Muscle layer of colon (tissue), 2 donors: ENCODE data around the gene GET4.
"Not testable (repeated sequence)": the region's sequence is repeated elsewhere in the genome, so short reads cannot be mapped to it uniquely, and the experiment has no call there.

Experiments used
- H3K27ac ChIP-seq: one replicate; pipeline ENCODE4 v1.7.0; 2013; ENCODE audit warnings: low read depth, mild to moderate bottlenecking, low read length, moderate library complexity
- H3K27me3 ChIP-seq, 2 donors: one replicate each; pipeline ENCODE4 v1.7.0; 2013; ENCODE audit warnings: low read length in 2 of 2, mild to moderate bottlenecking in 2 of 2; ENCODE audit not compliant: insufficient read depth in 2 of 2, control insufficient read depth in 1 of 2
- H3K36me3 ChIP-seq: one replicate; pipeline ENCODE4 v1.7.0; 2013; ENCODE audit warnings: mild to moderate bottlenecking, low read length; ENCODE audit not compliant: insufficient read depth
- H3K4me1 ChIP-seq: one replicate; pipeline ENCODE4 v1.7.0; 2013; ENCODE audit warnings: mild to moderate bottlenecking, low read length; ENCODE audit not compliant: insufficient read depth
- H3K4me3 ChIP-seq, 2 donors: one replicate each; pipeline ENCODE4 v1.7.0; 2013; ENCODE audit warnings: low read length in 2 of 2, low read depth in 1 of 2, mild to moderate bottlenecking in 1 of 2, moderate library complexity in 1 of 2
- H3K9ac ChIP-seq: one replicate; pipeline ENCODE4 v1.7.0; 2013; ENCODE audit warnings: low read length
- H3K9me3 ChIP-seq: one replicate; pipeline ENCODE4 v1.7.0; 2013; ENCODE audit warnings: mild to moderate bottlenecking, low read length
- donor health status: abdominal sarcoma.
- donor health status: Adenocarcinoma of cecum.

GET4 gene

GRCh38 chr7:940599-941408 lies 64.5 kb downstream of the GET4 start:
- H3K9me3 ChIP-seq: no peaks in the 10 kb centered on the region

GRCh38 chr7:943793-944192 lies 67.4 kb downstream of the GET4 start:
- H3K36me3 ChIP-seq, H3K9me3 ChIP-seq, H3K4me3 ChIP-seq, H3K9ac ChIP-seq, H3K27me3 ChIP-seq, H3K27ac ChIP-seq, H3K4me1 ChIP-seq: not testable (repeated sequence)

More at GRCh38 chr7:940599-941408, 64.5 kb downstream of the GET4 start:
- Histone ChIP-seq H3K27me3 (no peaks in the 10 kb centered on the region), H3K36me3 (no peaks in the 10 kb centered on the region), H3K9ac (no peak overlapping the region), H3K4me3 (no peak overlapping the region), H3K4me1 (no peaks in the 10 kb centered on the region), H3K27ac (no peak overlapping the region)

DNA sequence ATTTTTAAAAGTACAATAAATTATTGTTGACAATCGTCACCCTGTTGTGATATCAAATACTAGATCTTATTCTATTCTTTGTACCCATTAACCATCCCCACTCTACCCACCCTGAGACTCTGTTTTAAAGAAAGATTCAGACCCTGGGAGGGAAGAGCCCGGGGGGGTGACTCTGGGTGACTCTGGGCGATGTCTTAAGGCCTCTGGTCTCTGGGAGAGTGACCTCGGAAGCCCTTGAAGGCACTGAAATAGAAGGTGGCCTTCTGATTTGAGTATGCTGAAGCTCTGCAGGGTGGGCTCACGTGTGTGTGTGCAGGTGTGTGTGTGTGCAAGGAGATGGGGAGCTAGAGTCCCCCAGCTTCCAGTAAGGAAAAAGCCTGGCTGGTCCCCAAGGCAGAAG lies 68.4 kb downstream of the GET4 start:
- Histone ChIP-seq H3K27me3 (no peaks in the 10 kb centered on the region), H3K4me3 (no peak overlapping the region), H3K4me1 (no peaks in the 10 kb centered on the region), H3K36me3 (no peaks in the 10 kb centered on the region), H3K9ac (no peak overlapping the region), H3K27ac (no peak overlapping the region), H3K9me3 (no peaks in the 10 kb centered on the region)

DNA sequence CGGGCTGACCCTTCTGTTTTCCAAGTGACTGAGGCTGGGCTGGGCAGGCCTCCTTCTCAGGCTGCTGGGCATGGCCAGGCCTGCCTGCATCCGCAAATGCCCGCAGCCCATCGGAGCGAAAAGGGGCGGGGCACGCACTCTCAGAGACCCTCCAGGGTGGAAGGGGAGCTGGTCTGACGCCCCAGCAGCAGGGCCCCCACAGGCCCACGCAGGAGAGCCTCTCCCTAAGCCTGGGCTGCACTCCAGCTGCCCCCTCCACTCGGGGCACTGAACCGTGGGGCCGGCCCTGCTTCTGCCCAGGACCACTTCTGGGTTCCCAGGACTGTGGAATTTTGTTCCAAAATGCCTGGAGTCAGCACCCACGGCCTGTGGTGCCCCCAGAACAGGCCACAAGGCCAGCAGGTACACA lies 68.8 kb downstream of the GET4 start:
- Histone ChIP-seq H3K9ac (no peak overlapping the region), H3K36me3 (no peaks in the 10 kb centered on the region), H3K27ac (no peak overlapping the region), H3K27me3 (no peaks in the 10 kb centered on the region), H3K4me1 (no peaks in the 10 kb centered on the region), H3K9me3 (no peaks in the 10 kb centered on the region), H3K4me3 (no peak overlapping the region)

GRCh38 chr7:945556-946255 lies 69.4 kb downstream of the GET4 start:
- Histone ChIP-seq H3K9ac (no peak overlapping the region), H3K4me1 (no peaks in the 10 kb centered on the region), H3K27me3 (no peaks in the 10 kb centered on the region), H3K9me3 (no peaks in the 10 kb centered on the region), H3K27ac (no peak overlapping the region), H3K36me3 (no peaks in the 10 kb centered on the region), H3K4me3 (no peak overlapping the region)
